GM12872 (cell line): Measurements from ENCODE around the gene CABS1.

Experiments used
- CTCF ChIP-seq: IDR thresholded peaks from 3 replicates; pipeline ENCODE4 v1.5.1; 2011; ENCODE audit warnings: low read depth, mild to moderate bottlenecking, low read length, moderate library complexity; ENCODE audit not compliant: insufficient read depth

The CABS1 gene

GRCh38 chr4:70359115-70359661 lies 24.4 kb downstream of the CABS1 start:
- TF ChIP-seq CTCF = no peak

- TF ChIP-seq CTCF = no peak
Observed at GRCh38 chr4:70360460-70360859, 25.7 kb downstream of the CABS1 start, which contains the start of gene SMR3A. Gene SMR3A (plus strand): TSS chr4:70360760. CDS start chr4:70362116, 1,356 bp downstream.

- no peak for TF ChIP-seq CTCF
Observed at GRCh38 chr4:70364002-70364401, 29.2 kb downstream of the CABS1 start.

- TF ChIP-seq CTCF = no peak
Observed at GRCh38 chr4:70365479-70365878, 30.7 kb downstream of the CABS1 start.

- TF ChIP-seq CTCF = no peak
Observed at GRCh38 chr4:70367813-70368212, 33.0 kb downstream of the CABS1 start.

- TF ChIP-seq CTCF = no peak
Observed at GRCh38 chr4:70371987-70372386, 37.2 kb downstream of the CABS1 start.

- no peak for TF ChIP-seq CTCF
Observed at GRCh38 chr4:70372760-70373159, 38.0 kb downstream of the CABS1 start.

GRCh38 chr4:70380578-70380977 lies 45.8 kb downstream of the CABS1 start:
- TF ChIP-seq CTCF = no peak
